Gastroesophageal sphincter (tissue), 3 donors: ENCODE data around the gene TNIP2.

ENCODE experiments used
- CTCF ChIP-seq, 4 experiments: fragments of 200-600 bp in 2 of 4; fragments of 450-650 bp in 2 of 4; sonication (generic) in 1 of 4; IDR thresholded peaks; one replicate each; pipeline ENCODE4 v1.5.1; 2017 to 2019; ENCODE audit warnings: antibody characterized with exemption in 4 of 4, mild to moderate bottlenecking in 2 of 4, moderate library complexity in 2 of 4
- EP300 ChIP-seq: sonication (generic); formaldehyde crosslinking; IDR thresholded peaks from one replicate; pipeline ENCODE4 v1.6.1; 2017; ENCODE audit warnings: antibody characterized with exemption, mild to moderate bottlenecking
- POLR2A ChIP-seq, 2 donors: fragments of 450-650 bp; IDR thresholded peaks; one replicate each; pipeline ENCODE4 v1.6.1; 2017; ENCODE audit warnings: antibody characterized with exemption in 2 of 2, mild to moderate bottlenecking in 2 of 2, moderate library complexity in 1 of 2
- POLR2AphosphoS5 ChIP-seq: sonication (generic); formaldehyde crosslinking; IDR thresholded peaks from one replicate; pipeline ENCODE4 v1.6.1; 2017; ENCODE audit warnings: antibody characterized with exemption

- TF ChIP-seq CTCF (IDR thresholded peaks at IDR 0.05) (no peak), POLR2A (IDR thresholded peaks at IDR 0.05) (no peak), POLR2AphosphoS5 (no peak), EP300 (no peak)
These were observed 34.7 kb upstream of the TNIP2 start for GRCh38 chr4:2790583-2791517.
